HEK293T (cell line): Measurements from ENCODE around the gene DPH6.

Experiments
- CTBP1 ChIP-seq: fragments of 450-650 bp; IDR thresholded peaks from 2 replicates; pipeline ENCODE4 v1.6.1; 2016; ENCODE audit warnings: borderline replicate concordance
- ELF4 ChIP-seq: fragments of 450-650 bp; IDR thresholded peaks from 2 replicates; pipeline ENCODE4 v1.6.1; 2017; ENCODE audit warnings: antibody characterized with exemption
- FOXA1 ChIP-seq: fragments of 450-650 bp; IDR thresholded peaks from 2 replicates; pipeline ENCODE4 v1.6.1; 2016; ENCODE audit warnings: mild to moderate bottlenecking
- LEF1 ChIP-seq: fragments of 450-650 bp; IDR thresholded peaks from 2 replicates; pipeline ENCODE4 v1.6.1; 2017; ENCODE audit warnings: mild to moderate bottlenecking, borderline replicate concordance
- SP1 ChIP-seq: fragments of 450-650 bp; IDR thresholded peaks from 2 replicates; pipeline ENCODE4 v1.6.1; 2017
- SUZ12 ChIP-seq: fragments of 450-650 bp; IDR thresholded peaks from 2 replicates; pipeline ENCODE4 v1.6.1; 2016; ENCODE audit warnings: mild to moderate bottlenecking
- ZNF384 ChIP-seq: fragments of 450-650 bp; IDR thresholded peaks from 2 replicates; pipeline ENCODE4 v1.6.1; 2016

DNA sequence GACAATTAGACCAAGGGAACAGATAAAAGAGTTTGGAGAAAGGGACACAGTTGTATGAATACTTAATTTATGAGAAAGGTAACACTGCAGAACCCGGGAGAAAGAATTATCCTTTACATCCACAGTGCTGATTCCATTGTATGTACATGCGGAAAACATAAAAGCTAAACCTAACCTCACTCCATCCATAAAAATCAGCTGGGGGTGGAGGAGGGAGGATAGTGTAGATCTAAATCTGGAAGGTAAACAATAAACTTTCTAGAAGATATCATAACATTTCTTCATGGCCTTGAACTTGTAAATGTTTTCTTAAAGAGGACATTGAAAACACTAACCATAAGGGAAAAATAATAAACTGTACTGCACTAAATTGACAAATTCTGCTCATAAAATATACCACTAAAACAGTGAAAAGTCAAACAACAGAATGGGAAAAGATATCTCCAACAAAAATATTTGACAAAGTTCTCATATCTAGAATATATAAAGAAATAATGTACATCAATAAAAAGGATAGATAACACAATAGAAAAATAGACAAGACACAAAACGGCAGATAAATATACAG lies 220.5 kb downstream of the DPH6 start:
- TF ChIP-seq LEF1 (no peak), FOXA1 (no peak), ELF4 (no peak), SP1 (no peak), SUZ12 (no peak), CTBP1 (no peak), ZNF384 (no peak)
